HepG2 (cell line): ENCODE measurements around the gene RNU7-1. TPM values are rescaled to one million over a fixed set of nuclear protein-coding genes. Genes with fewer than 3 reads are reported as not detected.

Experiments used
- ATAC-seq: fragments of 200-7000 bp; cut with Tn5 transposase; 3 replicates; pipeline ENCODE4 v1.9.1; 2020; ENCODE audit warnings: mild to moderate bottlenecking, moderate library complexity
- BruUV-seq: library from RNA; stranded (reverse); fragments of 400-500 nt; replicated peaks from 2 replicates; lab custom pipeline; 2021; lab: Mats Ljungman, UMichigan
- CTCF ChIA-PET: fragments of 300-600 bp; formaldehyde crosslinking; extraction: SDS; loops from one replicate; lab custom pipeline; 2021; ENCODE audit warnings: low total read pairs, inconsistent platforms, low intra/inter-chr PET ratio; lab: Yijun Ruan, JAX
- POLR2A ChIA-PET: fragments of 350-600 bp; sonication (Branson Sonifier 250); formaldehyde crosslinking; loops from one replicate; lab custom pipeline; 2020; ENCODE audit warnings: antibody characterized with exemption, inconsistent platforms; lab: Yijun Ruan, JAX
- DNase-seq: peaks from one replicate; pipeline ENCODE4 v3.0.0-alpha.2; 2015; ENCODE audit warnings: low spot score
- FAIRE-seq: peaks from 3 replicates; lab custom pipeline; 2011; peaks lifted over from hg19 to GRCh38; lab: Jason Lieb, UNC
- H2AFZ ChIP-seq: one replicate; pipeline ENCODE4 v1.6.1; 2011; ENCODE audit warnings: low read length, inconsistent platforms
- H3K27ac ChIP-seq: fragments of 300-600 bp; 3 replicates; pipeline ENCODE4 v1.8.0; 2011; ENCODE audit warnings: mixed run types, mild to moderate bottlenecking, mixed read lengths, low read length, inconsistent platforms; ENCODE audit not compliant: insufficient read depth; ENCODE audit errors: extremely low read length
- H3K27me3 ChIP-seq, 2 experiments: fragments of 200-600 bp in 1 of 2; 2 replicates in 1 of 2; 3 replicates in 1 of 2; pipeline versions ENCODE4 v1.6.0 to v1.8.0; 2011; ENCODE audit warnings: low read length in 2 of 2, mild to moderate bottlenecking in 2 of 2, moderate library complexity in 2 of 2, inconsistent platforms in 1 of 2; ENCODE audit not compliant: insufficient read depth in 2 of 2, control insufficient read depth in 1 of 2
- H3K36me3 ChIP-seq, 2 experiments: fragments of 200-600 bp in 1 of 2; replicated peaks in 1 of 2; 2 replicates in 1 of 2; 3 replicates in 1 of 2; pipeline versions ENCODE4 v1.5.1 to v1.8.0; 2011; ENCODE audit warnings: low read length in 2 of 2, inconsistent platforms in 1 of 2; ENCODE audit not compliant: insufficient read depth in 2 of 2, control insufficient read depth in 1 of 2
- H3K4me1 ChIP-seq: 2 replicates; pipeline ENCODE4 v1.5.1; 2012; ENCODE audit warnings: low read length, inconsistent platforms; ENCODE audit not compliant: insufficient read depth
- H3K4me2 ChIP-seq: 2 replicates; pipeline ENCODE4 v1.6.0; 2011; ENCODE audit warnings: low read depth, low read length, inconsistent platforms
- H3K4me3 ChIP-seq, 3 experiments: fragments of 200-600 bp in 1 of 3; sonication (generic), shearing (Covaris generic) in 1 of 3; replicated peaks in 1 of 3; 2 replicates each; pipeline ENCODE4 v1.5.1; 2011 to 2016; ENCODE audit warnings: low read length in 3 of 3, inconsistent platforms in 2 of 3, low read depth in 2 of 3, mild to moderate bottlenecking in 2 of 3, control low read depth in 1 of 3, mixed read lengths in 1 of 3; ENCODE audit not compliant: insufficient read depth in 1 of 3
- H3K79me2 ChIP-seq: one replicate; pipeline ENCODE4 v1.6.1; 2011; ENCODE audit warnings: low read length, inconsistent platforms; ENCODE audit not compliant: insufficient read depth
- H3K9ac ChIP-seq: 2 replicates; pipeline ENCODE4 v1.6.0; 2011; ENCODE audit warnings: mild to moderate bottlenecking, low read depth, low read length, inconsistent platforms; ENCODE audit not compliant: insufficient read depth
- H3K9me3 ChIP-seq: 2 replicates; pipeline ENCODE4 v1.5.1; 2012; ENCODE audit warnings: mild to moderate bottlenecking, low read length
- H4K20me1 ChIP-seq: 2 replicates; pipeline ENCODE4 v1.6.0; 2011; ENCODE audit warnings: inconsistent platforms, mild to moderate bottlenecking, low read length, moderate library complexity; ENCODE audit not compliant: insufficient read depth
- ZBTB21 ChIP-seq: sonication (generic); formaldehyde crosslinking; IDR thresholded peaks from 2 replicates; pipeline ENCODE4 v1.4.0; 2020; ENCODE audit warnings: missing genetic modification reagents
- ZNF432 ChIP-seq: sonication (generic); formaldehyde crosslinking; IDR thresholded peaks from 2 replicates; pipeline ENCODE4 v1.5.0; 2020; ENCODE audit warnings: missing genetic modification reagents, mild to moderate bottlenecking, borderline replicate concordance
- ZNF558 ChIP-seq: sonication (generic); formaldehyde crosslinking; IDR thresholded peaks from 2 replicates; pipeline ENCODE4 v1.9.0; 2022; ENCODE audit warnings: mild to moderate bottlenecking, missing genetic modification reagents, borderline replicate concordance
- WGBS: methylation state at CpG from one replicate; pipeline ENCODE4 v1.1.6; 2017; ENCODE audit warnings: low lambda C conversion rate; 5-methylcytosine and 5-hydroxymethylcytosine counted together
- in situ Hi-C: cut with HindIII; loops from 2 replicates; pipeline ENCODE4 v1.10.0; 2017; ENCODE audit warnings: low pct_unique_long_range_greater_than_20kb; ENCODE audit not compliant: extremely low pct_ligation_motif_present
- intact Hi-C: fragments of 100-400 bp; cut with micrococcal nuclease; formaldehyde crosslinking; loops from one replicate; pipeline ENCODE4 v1.10.0; 2022; ENCODE audit not compliant: unreplicated experiment
- polyA plus RNA-seq, 8 experiments: library from polyadenylated mRNA; depleted of rRNA in 3 of 8; stranded (reverse) in 7 of 8; unstranded in 1 of 8; fragments of >200 nt; fragmentation: Illumina TruSeq in 4 of 8; extraction: Trizol in 4 of 8; gene quantifications; 2 replicates each; pipeline versions ENCODE4 v1.2.1 to v1.2.3, GENCODE V29; 2011 to 2016; ENCODE audit warnings: low read depth in 4 of 8, missing spikeins in 1 of 8, mixed read lengths in 1 of 8; ENCODE audit not compliant: insufficient read depth in 1 of 8
- total RNA-seq, 5 experiments: library from RNA; depleted of rRNA; stranded (reverse); fragments of >200 nt; fragmentation: Illumina TruSeq; extraction: Trizol; gene quantifications; 2 replicates each; pipeline ENCODE4 v1.2.3, GENCODE V29; 2016; ENCODE audit warnings: low read depth in 1 of 5
- TF ChIP-seq, protein P1 (sequence below): sonication (generic); formaldehyde crosslinking; IDR thresholded peaks from 2 replicates; pipeline ENCODE4 v1.4.0; 2020; ENCODE audit warnings: low read depth, mild to moderate bottlenecking, missing genetic modification reagents
- TF ChIP-seq, protein P2 (sequence below): sonication (generic); formaldehyde crosslinking; IDR thresholded peaks from 2 replicates; pipeline ENCODE4 v1.4.0; 2020; ENCODE audit warnings: missing genetic modification reagents
- TF ChIP-seq, protein P3 (sequence below): sonication (generic); formaldehyde crosslinking; IDR thresholded peaks from 2 replicates; pipeline ENCODE4 v1.8.1; 2023; ENCODE audit warnings: missing genetic modification reagents, mild to moderate bottlenecking, borderline replicate concordance

The RNU7-1 gene
- total and polyA plus RNA-seq, 2 of the 13 experiments (the other 11 are each of a cell fraction or from before 2014, with no cell fraction given) = not detected

DNA sequence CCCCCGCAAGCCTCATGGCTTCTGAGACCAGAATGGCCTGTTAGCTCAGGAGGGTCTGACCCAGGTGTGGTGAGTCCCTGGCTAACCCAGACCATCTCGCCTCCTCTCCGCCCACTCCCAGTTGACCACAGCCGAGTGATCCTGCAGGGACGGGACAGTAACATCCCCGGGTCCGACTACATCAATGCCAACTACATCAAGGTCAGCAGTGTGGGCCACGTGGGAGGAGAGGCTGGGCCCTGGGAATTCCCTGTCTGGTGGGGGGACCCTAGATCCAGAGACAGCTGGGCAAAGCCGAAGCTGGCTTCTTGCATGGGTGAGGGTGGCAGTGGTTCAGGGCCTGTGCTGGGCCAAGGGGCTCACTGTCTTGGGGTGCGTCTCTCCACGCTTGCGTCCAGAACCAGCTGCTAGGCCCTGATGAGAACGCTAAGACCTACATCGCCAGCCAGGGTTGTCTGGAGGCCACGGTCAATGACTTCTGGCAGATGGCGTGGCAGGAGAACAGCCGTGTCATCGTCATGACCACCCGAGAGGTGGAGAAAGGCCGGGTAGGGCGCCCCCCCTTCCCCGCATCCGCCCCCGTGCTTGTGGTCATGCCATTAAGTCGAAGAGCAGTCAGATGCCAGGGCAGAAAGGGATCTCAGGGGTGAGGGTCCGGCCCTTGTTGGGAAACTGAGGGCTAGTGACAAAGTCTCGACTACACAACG is 12.6 kb downstream of the RNU7-1 start:
- H3K4me2 ChIP-seq = no peak overlapping the region
- CTCF ChIA-PET = no interaction called here
- H4K20me1 ChIP-seq = no peaks in the 10 kb centered on the region
- H3K4me1 ChIP-seq = peaks cover 9% of the 10 kb centered on the region
- POLR2A ChIA-PET = interaction anchor here (0.7 to 1.3 kb wide), 3 partner anchors 12 to 14 kb away, joined by 3 to 4 read pairs (median 4); partner anchors contain the start of genes C12orf57, EMG1, PHB2 and RNU7-1
- 95% methylated on average over 20 of the region's 28 CpGs for WGBS
- H2AFZ ChIP-seq = no peak overlapping the region
- no peak overlapping the region for H3K4me3 ChIP-seq
- in situ Hi-C loops = no loop called here
- H3K9me3 ChIP-seq = no peaks in the 10 kb centered on the region
- H3K79me2 ChIP-seq = no peaks in the 10 kb centered on the region
- intact Hi-C loops = no loop called here
- FAIRE-seq (no peak), ATAC-seq (no peak), DNase-seq (no peak)
- H3K9ac ChIP-seq = no peak overlapping the region
- BruUV-seq = no TSS peak
- no peak overlapping the region for H3K27ac ChIP-seq
- no peaks in the 10 kb centered on the region for H3K27me3 ChIP-seq
- no peaks in the 10 kb centered on the region; a peak in 1 of 5 replicates for H3K36me3 ChIP-seq
- TF ChIP-seq, protein P1, sequence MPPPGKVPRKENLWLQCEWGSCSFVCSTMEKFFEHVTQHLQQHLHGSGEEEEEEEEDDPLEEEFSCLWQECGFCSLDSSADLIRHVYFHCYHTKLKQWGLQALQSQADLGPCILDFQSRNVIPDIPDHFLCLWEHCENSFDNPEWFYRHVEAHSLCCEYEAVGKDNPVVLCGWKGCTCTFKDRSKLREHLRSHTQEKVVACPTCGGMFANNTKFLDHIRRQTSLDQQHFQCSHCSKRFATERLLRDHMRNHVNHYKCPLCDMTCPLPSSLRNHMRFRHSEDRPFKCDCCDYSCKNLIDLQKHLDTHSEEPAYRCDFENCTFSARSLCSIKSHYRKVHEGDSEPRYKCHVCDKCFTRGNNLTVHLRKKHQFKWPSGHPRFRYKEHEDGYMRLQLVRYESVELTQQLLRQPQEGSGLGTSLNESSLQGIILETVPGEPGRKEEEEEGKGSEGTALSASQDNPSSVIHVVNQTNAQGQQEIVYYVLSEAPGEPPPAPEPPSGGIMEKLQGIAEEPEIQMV (CRISPR knock-in tag) = no peak
- TF ChIP-seq, protein P2, sequence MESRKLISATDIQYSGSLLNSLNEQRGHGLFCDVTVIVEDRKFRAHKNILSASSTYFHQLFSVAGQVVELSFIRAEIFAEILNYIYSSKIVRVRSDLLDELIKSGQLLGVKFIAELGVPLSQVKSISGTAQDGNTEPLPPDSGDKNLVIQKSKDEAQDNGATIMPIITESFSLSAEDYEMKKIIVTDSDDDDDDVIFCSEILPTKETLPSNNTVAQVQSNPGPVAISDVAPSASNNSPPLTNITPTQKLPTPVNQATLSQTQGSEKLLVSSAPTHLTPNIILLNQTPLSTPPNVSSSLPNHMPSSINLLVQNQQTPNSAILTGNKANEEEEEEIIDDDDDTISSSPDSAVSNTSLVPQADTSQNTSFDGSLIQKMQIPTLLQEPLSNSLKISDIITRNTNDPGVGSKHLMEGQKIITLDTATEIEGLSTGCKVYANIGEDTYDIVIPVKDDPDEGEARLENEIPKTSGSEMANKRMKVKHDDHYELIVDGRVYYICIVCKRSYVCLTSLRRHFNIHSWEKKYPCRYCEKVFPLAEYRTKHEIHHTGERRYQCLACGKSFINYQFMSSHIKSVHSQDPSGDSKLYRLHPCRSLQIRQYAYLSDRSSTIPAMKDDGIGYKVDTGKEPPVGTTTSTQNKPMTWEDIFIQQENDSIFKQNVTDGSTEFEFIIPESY (CRISPR knock-in tag) = no peak
- TF ChIP-seq ZNF558 (CRISPR knock-in tag) = no peak
- TF ChIP-seq, protein P3, sequence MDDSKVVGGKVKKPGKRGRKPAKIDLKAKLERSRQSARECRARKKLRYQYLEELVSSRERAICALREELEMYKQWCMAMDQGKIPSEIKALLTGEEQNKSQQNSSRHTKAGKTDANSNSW (CRISPR knock-in tag) = no peak
- TF ChIP-seq ZNF432 (CRISPR knock-in tag) = no peak
- no peak for TF ChIP-seq ZBTB21 (CRISPR knock-in tag)
